Neural cell (in vitro differentiated cells): ENCODE measurements around the gene ACSS1. TPM values are rescaled to one million over a fixed set of nuclear protein-coding genes. Genes with fewer than 3 reads are reported as not detected.

Experiments
- H2AFZ ChIP-seq: fragments of 200-600, 300-800 bp; sonication (generic), shearing (Covaris generic); 2 replicates; pipeline ENCODE4 v1.6.0; 2014; ENCODE audit warnings: low read depth, mild to moderate bottlenecking, antibody characterized with exemption, low read length, moderate library complexity
- H3F3A ChIP-seq: fragments of 200-600 bp; shearing (Covaris generic); 2 replicates; pipeline ENCODE4 v1.6.1; 2016; ENCODE audit warnings: mild to moderate bottlenecking, moderate library complexity, mixed read lengths, antibody characterized with exemption, low read length; ENCODE audit not compliant: insufficient read depth, poor library complexity, severe bottlenecking
- H3K27ac ChIP-seq: fragments of 200-600, 300-800 bp; sonication (generic), shearing (Covaris generic); 2 replicates; pipeline ENCODE4 v1.5.1; 2014; ENCODE audit warnings: mild to moderate bottlenecking, low read length, moderate library complexity
- H3K27me3 ChIP-seq: fragments of 300-800, 200-600 bp; sonication (generic), shearing (Covaris generic); 2 replicates; pipeline ENCODE4 v1.6.0; 2014; ENCODE audit warnings: mild to moderate bottlenecking, low read depth, low read length, moderate library complexity; ENCODE audit not compliant: insufficient read depth
- H3K36me3 ChIP-seq: fragments of 300-800, 200-600 bp; sonication (generic), shearing (Covaris generic); 2 replicates; pipeline ENCODE4 v1.5.1; 2014; ENCODE audit warnings: mild to moderate bottlenecking, antibody characterized with exemption, low read length, moderate library complexity; ENCODE audit not compliant: insufficient read depth
- H3K4me2 ChIP-seq: fragments of 300-800, 200-600 bp; sonication (generic), shearing (Covaris generic); 2 replicates; pipeline ENCODE4 v1.6.0; 2014; ENCODE audit warnings: mild to moderate bottlenecking, low read length
- H3K4me3 ChIP-seq: fragments of 300-800, 200-600 bp; sonication (generic), shearing (Covaris generic); 2 replicates; pipeline ENCODE4 v1.5.1; 2014; ENCODE audit warnings: mild to moderate bottlenecking, low read length, moderate library complexity
- H3K79me2 ChIP-seq: fragments of 200-600 bp; shearing (Covaris generic); replicated peaks from 2 replicates; pipeline ENCODE4 v1.6.0; 2014; ENCODE audit warnings: mild to moderate bottlenecking, low read length, moderate library complexity; ENCODE audit not compliant: insufficient read depth
- H3K9ac ChIP-seq: fragments of 300-800, 200-600 bp; sonication (generic), shearing (Covaris generic); 2 replicates; pipeline ENCODE4 v1.6.1; 2016; ENCODE audit warnings: mild to moderate bottlenecking, low read length, mixed read lengths
- H3K9me2 ChIP-seq: fragments of 200-600 bp; shearing (Covaris generic); 2 replicates; pipeline ENCODE4 v1.6.1; 2016; ENCODE audit warnings: mild to moderate bottlenecking, low read length, mixed read lengths; ENCODE audit not compliant: insufficient read depth
- H3K9me3 ChIP-seq: fragments of 200-600, 300-800 bp; sonication (generic), shearing (Covaris generic); 2 replicates; pipeline ENCODE4 v1.6.1; 2016; ENCODE audit warnings: mild to moderate bottlenecking, mixed run types, low read length, moderate library complexity, mixed read lengths
- H4K20me1 ChIP-seq: fragments of 200-600 bp; shearing (Covaris generic); 2 replicates; pipeline ENCODE4 v1.6.1; 2016; ENCODE audit warnings: mild to moderate bottlenecking, mixed run types; ENCODE audit not compliant: insufficient read depth
- CTCF ChIP-seq: fragments of 450-650 bp; IDR thresholded peaks from 2 replicates; pipeline ENCODE4 v1.5.1; 2014; ENCODE audit warnings: antibody characterized with exemption, mild to moderate bottlenecking, moderate library complexity; ENCODE audit not compliant: poor library complexity, severe bottlenecking
- EP300 ChIP-seq: fragments of 450-650 bp; conservative IDR thresholded peaks from 2 replicates; pipeline ENCODE4 v1.6.1; 2014; ENCODE audit warnings: antibody characterized with exemption, mild to moderate bottlenecking, moderate library complexity; ENCODE audit not compliant: poor library complexity, severe bottlenecking
- EZH2 ChIP-seq: fragments of 200-600, 300-800 bp; shearing (Covaris generic), sonication (generic); IDR thresholded peaks from 2 replicates; pipeline ENCODE4 v1.6.1; 2014; ENCODE audit warnings: antibody characterized with exemption, low read length, borderline replicate concordance, mild to moderate bottlenecking; ENCODE audit not compliant: insufficient read depth, poor library complexity, severe bottlenecking
- MXI1 ChIP-seq: fragments of 450-650 bp; conservative IDR thresholded peaks from 2 replicates; pipeline ENCODE4 v1.6.1; 2014; ENCODE audit warnings: antibody characterized with exemption, mild to moderate bottlenecking; ENCODE audit not compliant: poor library complexity, severe bottlenecking
- POLR2AphosphoS5 ChIP-seq: IDR thresholded peaks from 2 replicates; pipeline ENCODE4 v1.6.1; 2012
- RAD21 ChIP-seq: fragments of 450-650 bp; conservative IDR thresholded peaks from 2 replicates; pipeline ENCODE4 v1.6.1; 2014; ENCODE audit warnings: antibody characterized with exemption, mild to moderate bottlenecking, moderate library complexity
- REST ChIP-seq: IDR thresholded peaks from 2 replicates; pipeline ENCODE4 v1.6.1; 2012; ENCODE audit warnings: borderline replicate concordance
- SMC3 ChIP-seq: fragments of 450-650 bp; conservative IDR thresholded peaks from 2 replicates; pipeline ENCODE4 v1.6.1; 2014; ENCODE audit warnings: antibody characterized with exemption, mild to moderate bottlenecking, moderate library complexity; ENCODE audit not compliant: poor library complexity
- TAF1 ChIP-seq: IDR thresholded peaks from 2 replicates; pipeline ENCODE4 v1.6.1; 2012; ENCODE audit warnings: low read depth
- polyA plus RNA-seq: library from polyadenylated mRNA; depleted of rRNA; stranded (reverse); fragments of >200 nt; gene quantifications from 2 replicates; pipeline ENCODE4 v1.2.3, GENCODE V29; 2014

The ACSS1 gene
- polyA plus RNA-seq, 1 donor from 2014 or later, result not detected

- Histone ChIP-seq H3K9ac (no peak overlapping the region), H2AFZ (no peak overlapping the region), H3K79me2 (no peaks in the 10 kb centered on the region), H3K27ac (no peak overlapping the region), H3K36me3 (no peaks in the 10 kb centered on the region), H3K4me2 (no peak overlapping the region), H3F3A (no peaks in the 10 kb centered on the region), H3K27me3 (no peaks in the 10 kb centered on the region), H3K9me3 (no peaks in the 10 kb centered on the region), H3K4me3 (no peak overlapping the region), H3K9me2 (no peaks in the 10 kb centered on the region), H4K20me1 (no peaks in the 10 kb centered on the region)
- TF ChIP-seq MXI1 (no peak), RAD21 (no peak), TAF1 (no peak)
Observed at GRCh38 chr20:25031241-25031640, 26.7 kb downstream of the ACSS1 start.

- no peak overlapping the region for H3K9ac ChIP-seq
- H3K9me2 ChIP-seq, result no peaks in the 10 kb centered on the region
- no peak overlapping the region for H3K27ac ChIP-seq
Observed at GRCh38 chr20:25030649-25031207, 27.2 kb downstream of the ACSS1 start.

More at GRCh38 chr20:25030649-25031207, 27.2 kb downstream of the ACSS1 start:
- Histone ChIP-seq H4K20me1 (no peaks in the 10 kb centered on the region), H2AFZ (no peak overlapping the region), H3K36me3 (no peaks in the 10 kb centered on the region), H3K9me3 (no peaks in the 10 kb centered on the region), H3K27me3 (no peaks in the 10 kb centered on the region), H3K4me2 (no peak overlapping the region), H3K79me2 (no peaks in the 10 kb centered on the region), H3F3A (no peaks in the 10 kb centered on the region), H3K4me3 (no peak overlapping the region)
- TF ChIP-seq EZH2 (no peak), CTCF (no peak), EP300 (no peak), RAD21 (no peak), SMC3 (no peak), REST (no peak), POLR2AphosphoS5 (no peak), MXI1 (no peak), TAF1 (no peak)
